NB4 (cell line): ENCODE measurements around the gene DBR1.

Experiments used
- DNase-seq: peaks from one replicate; pipeline ENCODE4 v3.0.0; 2010; ENCODE audit warnings: low read depth
- H3K4me3 ChIP-seq: one replicate; pipeline ENCODE4 v1.5.1; 2011; ENCODE audit warnings: mild to moderate bottlenecking, low read depth, low read length, moderate library complexity
- CTCF ChIP-seq: IDR thresholded peaks from one replicate; pipeline ENCODE4 v1.5.1; 2012; ENCODE audit warnings: low read depth, low read length
- MAX ChIP-seq: IDR thresholded peaks from 2 replicates; pipeline ENCODE4 v1.6.1; 2011; ENCODE audit warnings: low read depth, low read length
- MYC ChIP-seq: IDR thresholded peaks from 2 replicates; pipeline ENCODE4 v1.6.1; 2011; ENCODE audit warnings: low read depth, low read length
- POLR2A ChIP-seq: IDR thresholded peaks from 2 replicates; pipeline ENCODE4 v1.6.1; 2011; ENCODE audit warnings: mild to moderate bottlenecking; ENCODE audit not compliant: insufficient read length; ENCODE audit errors: extremely low read depth

Gene DBR1

GRCh38 chr3:138186221-138186620, 11.5 kb upstream of the DBR1 start:
- peak overlapping the region; percentile 93 for H3K4me3 ChIP-seq
- peak; percentile 15 for DNase-seq
- TF ChIP-seq MAX: no peak
- no peak for TF ChIP-seq MYC
- no peak for TF ChIP-seq CTCF
- TF ChIP-seq POLR2A: no peak

GRCh38 chr3:138184994-138185393, 10.3 kb upstream of the DBR1 start:
- no peak for TF ChIP-seq CTCF
- no peak for TF ChIP-seq POLR2A
- H3K4me3 ChIP-seq: no peak overlapping the region
- DNase-seq: no peak

- TF ChIP-seq MYC (no peak), POLR2A (no peak), CTCF (peak; percentile 35), MAX (no peak)
- DNase-seq: peak; percentile 66
These were observed 5.8 kb upstream of the DBR1 start for GRCh38 chr3:138180375-138181029.

GRCh38 chr3:138173769-138174420, 826 bp downstream of the DBR1 start:
- no peak for TF ChIP-seq CTCF
- no peak for TF ChIP-seq MAX
- TF ChIP-seq POLR2A: no peak
- no peak for TF ChIP-seq MYC
- H3K4me3 ChIP-seq: peak overlapping the region; percentile 99
- no peak for DNase-seq

More at GRCh38 chr3:138180375-138181029, 5.8 kb upstream of the DBR1 start:
- H3K4me3 ChIP-seq: no peak overlapping the region

- DNase-seq: peak; percentile 14
- peak overlapping the region; percentile 99 for H3K4me3 ChIP-seq
These were observed 2.1 kb downstream of the DBR1 start for GRCh38 chr3:138172625-138173024.

More at GRCh38 chr3:138172625-138173024, 2.1 kb downstream of the DBR1 start:
- TF ChIP-seq MAX (no peak), MYC (no peak), POLR2A (no peak), CTCF (no peak)
